Astrocyte (in vitro differentiated cells and primary cell): ENCODE measurements around the gene B4GALNT3.

Source experiments
- EZH2 ChIP-seq: IDR thresholded peaks from 2 replicates; pipeline ENCODE4 v1.6.1; 2012; ENCODE audit warnings: mild to moderate bottlenecking, low read length, inconsistent platforms; ENCODE audit not compliant: insufficient read depth
- TF ChIP-seq, protein P1 (sequence below): IDR thresholded peaks from 2 replicates; pipeline ENCODE4 v1.5.1; 2011; ENCODE audit warnings: low read depth, mild to moderate bottlenecking, inconsistent platforms, low read length, moderate library complexity; ENCODE audit not compliant: insufficient read depth

DNA sequence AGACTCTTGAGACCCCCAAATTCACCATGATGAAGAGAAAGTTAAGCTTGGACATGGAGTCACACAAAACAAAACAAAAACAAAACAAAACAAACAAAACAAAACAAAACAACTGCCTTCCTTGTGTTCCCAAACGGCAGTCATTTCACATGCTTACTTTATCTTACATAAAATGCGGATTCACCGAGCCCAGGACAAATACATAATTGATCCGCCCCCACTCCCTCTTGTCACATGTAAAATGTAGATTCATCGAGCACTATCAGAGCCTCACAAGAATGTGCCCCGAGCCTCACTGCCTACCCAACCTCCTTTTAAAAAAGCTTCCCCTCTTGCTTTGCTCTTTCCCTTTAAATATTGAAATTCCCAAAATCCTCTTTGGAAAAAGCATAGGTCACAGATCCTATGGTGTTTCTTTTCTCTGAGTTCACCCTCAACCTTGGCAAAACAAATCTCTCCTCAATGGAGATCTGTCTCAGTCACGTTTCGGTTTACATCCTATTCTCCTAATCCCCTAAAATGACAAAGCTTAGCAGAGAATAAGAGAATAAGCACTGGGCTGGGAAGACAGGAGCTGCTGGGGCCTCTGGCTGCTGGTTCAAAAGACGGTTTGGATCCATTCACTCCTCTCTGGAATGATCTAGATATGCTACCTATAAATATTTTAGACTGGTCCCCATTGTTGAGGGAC, 119.8 kb downstream of the B4GALNT3 start:
- TF ChIP-seq EZH2 = no peak
- TF ChIP-seq, protein P1, sequence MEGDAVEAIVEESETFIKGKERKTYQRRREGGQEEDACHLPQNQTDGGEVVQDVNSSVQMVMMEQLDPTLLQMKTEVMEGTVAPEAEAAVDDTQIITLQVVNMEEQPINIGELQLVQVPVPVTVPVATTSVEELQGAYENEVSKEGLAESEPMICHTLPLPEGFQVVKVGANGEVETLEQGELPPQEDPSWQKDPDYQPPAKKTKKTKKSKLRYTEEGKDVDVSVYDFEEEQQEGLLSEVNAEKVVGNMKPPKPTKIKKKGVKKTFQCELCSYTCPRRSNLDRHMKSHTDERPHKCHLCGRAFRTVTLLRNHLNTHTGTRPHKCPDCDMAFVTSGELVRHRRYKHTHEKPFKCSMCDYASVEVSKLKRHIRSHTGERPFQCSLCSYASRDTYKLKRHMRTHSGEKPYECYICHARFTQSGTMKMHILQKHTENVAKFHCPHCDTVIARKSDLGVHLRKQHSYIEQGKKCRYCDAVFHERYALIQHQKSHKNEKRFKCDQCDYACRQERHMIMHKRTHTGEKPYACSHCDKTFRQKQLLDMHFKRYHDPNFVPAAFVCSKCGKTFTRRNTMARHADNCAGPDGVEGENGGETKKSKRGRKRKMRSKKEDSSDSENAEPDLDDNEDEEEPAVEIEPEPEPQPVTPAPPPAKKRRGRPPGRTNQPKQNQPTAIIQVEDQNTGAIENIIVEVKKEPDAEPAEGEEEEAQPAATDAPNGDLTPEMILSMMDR = no peak
